Measurements from ENCODE around the gene FBXO7.
"Not testable (repeated sequence)": the region's sequence is repeated elsewhere in the genome, so short reads cannot be mapped to it uniquely, and the experiment has no call there.

The FBXO7 gene

DNA sequence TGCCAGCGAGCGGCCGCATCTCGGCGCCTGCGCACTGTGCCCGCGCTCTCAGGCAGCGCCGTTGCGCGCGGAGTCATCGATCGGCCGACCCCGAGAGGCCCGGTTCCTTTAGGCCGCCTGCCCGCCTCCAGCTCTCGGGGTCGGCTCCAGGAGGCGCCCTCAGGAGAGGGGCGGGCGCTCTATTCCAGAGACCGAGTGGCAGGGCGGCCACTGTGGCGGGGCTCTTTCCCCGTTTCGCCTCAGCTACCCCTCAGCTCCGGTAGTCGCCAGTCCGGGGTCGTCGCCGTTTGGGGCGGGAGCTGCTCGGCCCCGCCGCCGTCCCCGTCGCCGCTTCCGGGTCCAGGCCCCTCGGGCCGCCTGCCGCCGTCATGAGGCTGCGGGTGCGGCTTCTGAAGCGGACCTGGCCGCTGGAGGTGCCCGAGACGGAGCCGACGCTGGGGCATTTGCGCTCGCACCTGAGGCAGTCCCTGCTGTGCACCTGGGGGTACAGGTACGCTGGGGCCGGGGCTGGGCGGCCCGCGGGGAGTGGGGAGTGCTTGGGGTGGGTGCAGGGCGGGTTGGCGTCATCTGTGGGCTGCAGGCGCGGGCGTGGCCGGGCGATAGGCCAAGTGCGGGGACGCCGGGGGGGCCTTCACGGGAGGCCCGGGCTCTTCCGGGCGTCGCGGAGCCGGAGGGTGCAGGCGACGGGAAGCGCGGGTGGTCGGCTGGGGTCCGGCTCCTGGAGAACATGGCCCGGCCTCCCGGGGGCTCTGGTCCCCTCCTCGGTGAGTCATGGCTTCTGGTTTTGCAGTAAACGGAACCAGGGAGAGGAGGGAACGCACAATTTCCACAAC lies at the start of gene FBXO7:
FBXO7 (plus strand) TSS at position 177 of the 833 bp plus-strand sequence; CDS start at position 369, 192 bp downstream.
- in situ Hi-C loops (cut with MboI; ENCODE audit: low pct_unique_long_range_greater_than_20kb, low sequenced_read_pairs): no loop called here
- peak; percentile 91 for DNase-seq

DNA sequence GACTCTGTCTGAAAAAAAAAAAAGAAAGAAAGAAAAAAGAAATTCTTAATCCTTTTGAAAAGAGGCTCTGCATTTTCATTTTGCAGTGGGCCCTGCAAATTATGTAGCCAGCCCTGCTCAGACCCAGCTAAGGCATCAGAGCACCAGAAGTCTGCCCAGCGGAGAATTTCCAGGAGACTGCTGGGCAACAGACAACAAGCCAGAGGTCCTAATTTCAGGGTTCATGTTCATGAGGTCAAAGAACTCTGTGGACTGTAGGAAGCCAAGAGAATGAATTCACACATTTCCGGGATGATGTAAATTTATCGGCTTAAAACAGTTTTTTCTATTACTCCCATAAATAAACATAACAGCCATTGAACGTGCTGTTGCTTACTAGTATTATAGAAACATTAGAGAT lies 47.7 kb upstream of the FBXO7 start:
- DNase-seq: no peak
- in situ Hi-C loops (cut with MboI; ENCODE audit: low pct_unique_long_range_greater_than_20kb, low sequenced_read_pairs): no loop called here

DNA sequence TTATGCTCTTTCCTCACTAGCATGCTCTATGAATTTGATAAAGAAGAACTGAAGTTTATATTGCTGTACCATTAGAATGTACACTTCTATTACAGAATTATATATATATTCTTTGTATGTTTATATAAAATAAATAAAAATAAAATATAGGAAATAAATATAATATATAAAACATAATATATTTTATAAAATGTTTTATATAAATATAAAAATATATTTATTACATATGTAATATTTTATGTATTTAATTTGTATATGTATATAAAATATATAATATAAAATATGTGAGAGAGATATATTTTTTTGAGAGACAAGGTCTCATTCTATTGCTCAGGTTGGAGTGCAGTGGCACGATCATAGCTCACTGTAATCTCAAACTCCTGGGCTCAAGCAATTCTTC lies 44.3 kb upstream of the FBXO7 start:
- DNase-seq: no peak
- in situ Hi-C loops (cut with MboI; ENCODE audit: low pct_unique_long_range_greater_than_20kb, low sequenced_read_pairs): no loop called here

- in situ Hi-C loops (cut with MboI; ENCODE audit: low pct_unique_long_range_greater_than_20kb, low sequenced_read_pairs): no loop called here
- peak; percentile 36 for DNase-seq
Measured at GRCh38 chr22:32444068-32444467, 30.5 kb upstream of the FBXO7 start.

GRCh38 chr22:32446321-32446720 lies 28.3 kb upstream of the FBXO7 start:
- DNase-seq: no peak
- in situ Hi-C loops (cut with MboI; ENCODE audit: low pct_unique_long_range_greater_than_20kb, low sequenced_read_pairs): no loop called here

- no peak for DNase-seq
- in situ Hi-C loops (cut with MboI; ENCODE audit: low pct_unique_long_range_greater_than_20kb, low sequenced_read_pairs): no loop called here
Measured at GRCh38 chr22:32448980-32449379, 25.6 kb upstream of the FBXO7 start.

DNA sequence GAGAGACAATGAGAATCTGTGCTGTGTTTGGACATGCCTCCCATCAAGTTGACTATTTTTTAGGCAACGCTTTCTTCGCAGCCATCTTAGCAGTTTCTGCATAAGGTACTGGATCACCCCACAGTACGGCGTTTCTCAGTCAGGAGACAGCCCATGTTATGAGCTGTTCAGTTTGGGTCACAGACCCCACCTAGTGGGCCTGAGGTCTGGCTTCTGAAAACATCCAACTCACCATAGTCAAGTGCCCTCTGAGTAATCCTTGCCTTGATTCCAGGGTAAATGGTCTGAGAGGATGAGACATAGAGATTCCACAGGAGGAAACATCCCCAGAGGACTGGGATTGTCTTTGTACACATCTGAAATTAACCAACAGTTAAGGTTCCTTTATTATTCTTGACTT lies 17.6 kb upstream of the FBXO7 start:
- in situ Hi-C loops (cut with MboI; ENCODE audit: low pct_unique_long_range_greater_than_20kb, low sequenced_read_pairs): no loop called here
- no peak for DNase-seq

GRCh38 chr22:32462452-32462851 lies 12.2 kb upstream of the FBXO7 start:
- in situ Hi-C loops (cut with MboI; ENCODE audit: low pct_unique_long_range_greater_than_20kb, low sequenced_read_pairs): no loop called here
- no peak for DNase-seq

- no peak for DNase-seq
- in situ Hi-C loops (cut with MboI; ENCODE audit: low pct_unique_long_range_greater_than_20kb, low sequenced_read_pairs): no loop called here
Measured at GRCh38 chr22:32465661-32466060, 8.9 kb upstream of the FBXO7 start.

GRCh38 chr22:32466496-32466895 lies 8.1 kb upstream of the FBXO7 start:
- DNase-seq: no peak
- in situ Hi-C loops (cut with MboI; ENCODE audit: low pct_unique_long_range_greater_than_20kb, low sequenced_read_pairs): no loop called here

- DNase-seq: peak; percentile 4
- in situ Hi-C loops (cut with MboI; ENCODE audit: low pct_unique_long_range_greater_than_20kb, low sequenced_read_pairs): no loop called here
Measured at GRCh38 chr22:32469799-32470212, 4.8 kb upstream of the FBXO7 start.

DNA sequence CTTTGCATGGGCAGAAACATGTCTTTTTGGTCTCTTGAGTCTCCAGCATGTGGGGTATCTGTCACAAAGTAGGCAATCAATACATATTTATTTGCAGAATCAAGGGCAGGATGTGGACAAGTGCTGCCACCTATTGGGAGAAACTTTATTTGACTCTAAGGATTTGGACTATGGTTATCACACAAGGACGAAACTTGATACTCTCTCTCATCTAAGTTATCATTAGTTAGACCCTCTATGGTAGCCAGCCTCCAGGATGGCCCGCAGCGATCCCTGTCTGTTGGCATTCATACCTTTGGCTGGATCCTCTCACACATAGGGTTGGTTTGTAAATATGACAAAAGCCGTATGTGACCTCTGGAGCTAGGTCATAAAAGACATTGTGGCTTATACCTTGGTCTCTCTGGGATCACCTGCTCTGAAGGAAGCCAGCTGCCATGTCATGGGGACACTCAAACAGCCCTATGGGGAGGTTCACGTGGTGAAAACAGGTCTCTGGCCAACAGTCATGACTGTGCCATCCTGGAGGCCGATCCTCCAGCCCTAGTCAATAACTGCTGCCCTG lies 1.1 kb upstream of the FBXO7 start:
- in situ Hi-C loops (cut with MboI; ENCODE audit: low pct_unique_long_range_greater_than_20kb, low sequenced_read_pairs): no loop called here
- DNase-seq: peak; percentile 91

DNA sequence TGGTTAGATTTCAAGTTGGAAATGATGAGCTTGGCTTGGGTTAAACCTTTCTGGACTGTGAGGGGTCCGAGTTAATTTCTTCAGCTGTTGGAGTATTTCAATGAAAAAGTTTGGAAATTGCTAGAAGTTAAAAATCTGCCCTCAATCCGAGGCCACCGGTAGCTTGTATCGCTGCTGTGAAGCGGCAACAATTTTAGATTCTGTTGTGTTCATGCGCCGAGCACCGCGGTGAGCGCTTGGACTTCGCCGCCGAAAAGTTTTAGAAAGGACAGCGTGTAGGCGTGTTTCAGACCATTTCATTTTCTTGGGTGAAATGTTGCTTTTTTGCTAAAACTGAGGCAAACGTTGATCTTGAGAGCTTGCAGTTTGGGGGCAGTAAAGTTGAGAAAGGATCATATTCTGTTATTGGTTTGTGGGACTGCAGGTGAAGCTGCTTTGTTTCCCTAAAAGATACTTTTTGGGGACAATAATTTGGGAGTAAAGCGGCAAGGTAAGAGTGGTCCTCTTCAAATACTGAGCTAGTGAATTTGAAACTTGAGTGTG lies 928 bp downstream of the FBXO7 start:
- DNase-seq: no peak

GRCh38 chr22:32476281-32477195 lies 1.9 kb downstream of the FBXO7 start:
- DNase-seq: no peak
- in situ Hi-C loops (cut with MboI; ENCODE audit: low pct_unique_long_range_greater_than_20kb, low sequenced_read_pairs): no loop called here

More for the DNA sequence above, 928 bp downstream of the FBXO7 start:
- in situ Hi-C loops (cut with MboI; ENCODE audit: low pct_unique_long_range_greater_than_20kb, low sequenced_read_pairs): no loop called here

DNA sequence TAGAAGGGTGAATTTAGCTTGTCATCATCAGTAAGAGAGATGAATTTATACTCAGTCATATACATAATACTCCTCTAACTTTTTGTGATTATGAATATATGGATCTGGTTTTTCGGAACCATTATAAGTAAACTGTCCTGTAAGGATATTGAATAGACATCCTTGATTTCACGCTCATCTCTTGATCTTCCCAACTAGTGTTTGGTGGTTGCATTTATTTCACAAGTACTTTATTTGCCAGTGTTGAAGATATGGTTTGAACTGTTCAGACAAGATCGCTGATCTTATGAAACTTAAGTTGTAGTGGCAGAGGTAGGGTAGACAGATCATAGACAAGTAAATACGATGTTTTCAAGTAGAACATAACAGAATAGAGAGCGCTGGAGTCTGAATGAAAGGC lies 3.0 kb downstream of the FBXO7 start:
- in situ Hi-C loops (cut with MboI; ENCODE audit: low pct_unique_long_range_greater_than_20kb, low sequenced_read_pairs): no loop called here
- DNase-seq: no peak

DNA sequence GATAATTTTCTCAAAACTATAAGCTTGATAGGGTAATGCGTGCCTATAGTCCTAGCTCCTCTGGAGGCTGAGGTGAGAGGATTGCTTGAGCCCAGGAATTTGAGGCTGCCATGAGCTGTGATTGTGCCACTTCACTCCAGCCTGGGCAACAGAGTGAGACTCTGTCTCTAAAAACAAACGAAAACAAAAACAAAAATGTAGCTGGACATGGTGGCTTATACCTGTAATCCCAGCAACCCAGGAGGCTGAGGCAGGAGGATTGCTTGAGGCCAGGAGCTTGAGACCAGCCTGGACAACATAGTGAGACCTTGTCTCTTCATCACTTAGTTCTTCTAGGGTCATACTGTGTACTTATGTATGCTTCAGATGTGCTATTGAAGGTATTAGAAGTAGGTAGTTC lies 3.9 kb downstream of the FBXO7 start:
- DNase-seq; in situ Hi-C loops (cut with MboI; ENCODE audit: low pct_unique_long_range_greater_than_20kb, low sequenced_read_pairs): not testable (repeated sequence)

GRCh38 chr22:32478994-32479393 lies 4.4 kb downstream of the FBXO7 start:
- no peak for DNase-seq
- in situ Hi-C loops (cut with MboI; ENCODE audit: low pct_unique_long_range_greater_than_20kb, low sequenced_read_pairs): no loop called here

GRCh38 chr22:32480238-32480637 lies 5.6 kb downstream of the FBXO7 start:
- in situ Hi-C loops (cut with MboI; ENCODE audit: low pct_unique_long_range_greater_than_20kb, low sequenced_read_pairs): no loop called here
- DNase-seq: no peak

DNA sequence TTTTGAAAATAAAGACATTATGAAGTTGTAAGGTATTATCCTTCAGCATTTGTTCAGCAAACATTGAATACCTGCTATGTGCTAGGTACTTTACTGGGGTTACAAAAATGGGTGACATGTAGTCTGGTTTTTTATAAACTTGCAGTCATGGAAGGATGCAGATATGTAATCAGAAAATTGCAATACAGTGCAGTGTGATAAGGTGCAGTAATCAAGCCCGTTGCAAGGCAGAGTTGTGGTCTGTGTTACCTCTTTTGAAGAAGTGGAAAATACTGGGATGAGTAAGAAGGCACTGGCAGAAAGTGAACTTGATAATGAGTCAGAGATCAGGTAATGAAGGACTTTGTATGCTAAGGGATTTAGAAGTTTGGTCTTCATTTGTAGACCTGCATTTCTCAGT lies 8.1 kb downstream of the FBXO7 start:
- DNase-seq: no peak
- in situ Hi-C loops (cut with MboI; ENCODE audit: low pct_unique_long_range_greater_than_20kb, low sequenced_read_pairs): no loop called here

Measured in KBM-7 (cell line).